Stimulated activated CD8-positive, alpha-beta memory T cell treated with anti-CD3 and anti-CD28 coated beads, Interleukin-15, amount 100 ng/mL, for 48 hours (primary cell): ENCODE measurements around the gene PDCD2.
"Not testable (repeated sequence)": the region's sequence is repeated elsewhere in the genome, so short reads cannot be mapped to it uniquely, and the experiment has no call there.

Experiments used
- DNase-seq, 2 donors: peaks; one replicate each; pipeline ENCODE4 v3.0.0-alpha.2; 2020; ENCODE audit warnings: low read depth in 2 of 2

PDCD2 gene

DNA sequence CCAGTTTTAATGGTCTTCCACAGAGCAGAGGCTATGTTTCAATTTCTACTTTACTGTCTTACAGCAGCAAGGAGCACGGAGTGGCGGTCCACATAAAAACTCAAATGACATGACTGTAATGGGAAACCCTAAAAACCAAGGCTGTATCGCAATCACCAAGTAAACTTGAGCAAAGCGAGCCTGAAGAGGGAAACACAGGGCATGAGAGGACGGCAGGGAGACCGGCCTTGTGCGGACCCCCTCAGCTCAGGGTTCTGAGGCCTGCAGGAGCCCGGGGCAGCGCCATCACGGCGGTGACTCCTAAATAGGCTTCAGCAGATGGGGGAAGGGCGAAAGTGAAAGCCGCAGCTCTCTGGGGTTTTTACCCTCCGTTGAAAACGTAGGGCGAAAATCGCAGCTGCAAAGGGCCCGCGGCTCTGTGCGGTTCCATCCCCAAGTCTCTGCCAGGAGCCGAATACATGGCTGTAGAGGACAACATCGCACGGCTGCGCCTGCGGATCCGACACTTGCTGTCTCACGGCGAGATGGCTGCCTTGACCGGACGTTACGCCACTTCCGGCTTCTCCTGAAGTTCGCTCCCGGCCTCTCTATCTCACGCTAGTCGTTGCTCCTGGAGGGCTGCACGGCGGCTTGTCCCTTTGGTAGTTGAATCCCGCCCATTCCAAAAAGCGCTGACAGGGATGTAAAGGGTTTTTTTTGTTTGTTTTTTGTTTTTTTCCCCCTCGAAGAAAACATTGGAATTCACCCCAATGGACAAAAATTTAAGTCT, 31.5 kb downstream of the PDCD2 start, which contains the start of gene PSMB1:
PSMB1 (minus strand) TSS at position 543 of the 769 bp plus-strand sequence; CDS start at position 478, 65 bp downstream.
- DNase-seq = peak; percentile 75 to 83

DNA sequence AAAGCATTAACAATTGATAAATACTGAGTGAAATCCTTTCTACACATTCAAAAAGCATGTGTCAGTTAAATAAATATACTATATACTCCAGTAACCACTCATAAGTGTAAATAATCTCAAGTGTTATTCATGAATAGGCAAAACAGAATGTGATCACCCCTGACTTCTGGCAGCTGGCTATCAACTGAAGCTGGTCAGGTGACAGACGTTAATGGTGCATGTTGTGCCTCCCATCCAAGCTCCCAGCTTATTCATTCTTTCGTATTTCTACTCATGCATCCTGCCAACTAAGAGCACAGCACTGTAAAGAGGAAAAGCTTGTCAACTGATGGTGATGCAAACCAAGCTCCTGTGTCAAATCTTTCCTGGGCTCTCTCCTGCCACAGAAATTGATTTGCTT, 39.0 kb downstream of the PDCD2 start:
- DNase-seq = no peak

DNA sequence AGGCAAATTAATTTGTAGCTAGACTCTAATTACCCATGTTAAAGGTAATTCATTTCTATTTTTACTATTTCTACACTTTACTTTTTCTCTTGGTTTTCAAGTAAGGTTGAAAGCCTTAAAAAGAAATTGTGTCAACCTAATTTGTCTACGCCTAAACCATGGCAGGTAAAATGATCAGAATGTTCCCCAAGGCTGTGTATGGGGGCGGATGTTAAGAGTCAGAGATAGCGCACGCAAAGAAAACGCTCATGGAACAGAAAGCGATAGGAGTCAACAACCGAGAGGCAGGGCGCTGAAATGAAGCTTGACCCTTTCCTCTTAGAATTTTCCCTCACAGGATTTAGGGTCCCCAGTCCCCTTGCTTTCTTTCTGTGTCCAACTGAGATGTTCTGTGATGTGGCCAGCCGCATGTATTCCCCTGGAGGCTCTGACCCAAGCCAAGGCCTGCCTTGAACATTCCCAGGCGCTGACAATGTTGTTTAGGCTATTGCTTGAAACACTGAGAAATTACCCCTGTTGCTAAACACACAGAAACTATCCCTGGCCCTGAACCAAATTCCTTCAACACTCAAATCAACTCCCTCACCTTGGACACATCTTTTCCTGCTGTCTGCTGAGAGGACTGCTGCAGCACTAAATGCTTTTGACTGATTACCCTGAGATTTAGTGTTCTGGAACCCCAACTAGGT, 42.3 kb downstream of the PDCD2 start:
- no peak for DNase-seq

DNA sequence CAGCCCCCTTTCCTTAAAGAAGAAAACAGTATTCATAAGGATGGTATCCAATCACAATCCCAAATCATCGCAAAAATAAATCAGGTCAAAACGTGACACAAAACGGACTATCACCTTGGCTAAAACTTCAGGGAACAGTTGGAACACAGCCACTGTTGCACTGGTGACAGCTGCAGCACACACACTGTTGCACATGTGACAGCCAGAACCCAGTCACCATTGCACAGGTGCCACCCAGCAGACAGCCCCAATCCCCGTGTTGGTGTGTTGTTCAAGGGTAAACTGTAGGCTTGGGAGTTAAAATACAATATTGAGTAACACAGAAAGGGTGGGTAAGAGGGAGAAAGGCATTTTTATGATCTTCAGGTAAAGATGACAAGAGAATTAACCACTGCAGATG, 47.1 kb downstream of the PDCD2 start:
- no peak for DNase-seq

DNA sequence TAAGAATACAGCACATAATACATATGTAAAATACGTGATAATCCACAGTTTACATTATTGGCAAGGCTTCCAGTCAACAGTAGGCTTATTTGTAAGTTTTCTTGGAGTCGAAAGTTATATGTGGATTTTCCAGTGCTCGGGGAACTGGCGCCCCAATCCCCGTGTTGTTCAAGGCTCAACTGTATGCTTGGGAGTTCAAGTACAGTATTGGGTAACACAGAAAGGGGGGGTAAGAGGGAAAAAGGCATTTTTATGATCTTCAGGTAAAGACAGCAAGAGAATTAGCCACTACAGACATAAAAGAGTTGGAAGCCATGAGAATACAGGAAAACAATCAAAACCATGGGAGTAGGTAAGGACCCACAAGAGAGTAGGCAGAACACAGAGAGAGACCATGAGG, 47.8 kb downstream of the PDCD2 start:
- DNase-seq = no peak

DNA sequence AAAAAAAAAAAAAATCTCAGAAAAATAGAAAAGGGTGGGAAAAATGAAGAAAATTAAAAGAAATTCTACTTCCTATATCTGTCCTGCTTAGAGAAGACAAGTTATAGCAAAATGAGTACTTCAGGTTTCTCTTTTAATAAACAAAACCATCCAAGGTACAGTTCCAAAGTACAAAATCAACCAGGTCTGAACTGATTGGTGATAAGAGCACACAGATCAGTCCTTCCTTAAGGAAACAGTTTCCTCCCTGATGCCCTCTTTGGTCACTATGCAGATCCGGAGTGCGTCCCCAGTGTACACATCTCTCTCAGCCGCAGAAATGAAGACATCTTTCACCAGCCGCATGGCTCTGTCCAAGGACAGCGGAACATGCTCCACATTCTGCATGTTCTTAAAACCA, 49.4 kb downstream of the PDCD2 start:
- no peak for DNase-seq

DNA sequence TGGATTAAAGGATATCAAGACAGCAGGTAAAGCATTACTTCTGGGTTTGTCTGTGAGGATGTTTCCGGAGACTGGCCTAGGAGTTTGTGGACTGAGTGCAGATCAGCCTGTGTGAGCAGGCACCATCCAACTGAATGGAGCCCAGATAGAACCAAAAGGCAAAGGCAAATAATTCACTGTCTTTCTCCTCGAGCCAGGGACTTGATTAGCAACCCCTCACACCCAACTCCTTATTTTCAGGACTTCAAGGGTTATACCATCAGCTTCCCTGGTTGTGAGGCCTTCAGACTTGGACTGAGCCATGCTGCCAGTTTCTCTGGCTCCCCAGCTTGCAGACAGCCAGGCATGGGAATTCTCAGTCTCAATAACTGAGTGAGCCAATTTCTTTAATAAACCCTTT, 50.6 kb downstream of the PDCD2 start:
- DNase-seq = no peak

DNA sequence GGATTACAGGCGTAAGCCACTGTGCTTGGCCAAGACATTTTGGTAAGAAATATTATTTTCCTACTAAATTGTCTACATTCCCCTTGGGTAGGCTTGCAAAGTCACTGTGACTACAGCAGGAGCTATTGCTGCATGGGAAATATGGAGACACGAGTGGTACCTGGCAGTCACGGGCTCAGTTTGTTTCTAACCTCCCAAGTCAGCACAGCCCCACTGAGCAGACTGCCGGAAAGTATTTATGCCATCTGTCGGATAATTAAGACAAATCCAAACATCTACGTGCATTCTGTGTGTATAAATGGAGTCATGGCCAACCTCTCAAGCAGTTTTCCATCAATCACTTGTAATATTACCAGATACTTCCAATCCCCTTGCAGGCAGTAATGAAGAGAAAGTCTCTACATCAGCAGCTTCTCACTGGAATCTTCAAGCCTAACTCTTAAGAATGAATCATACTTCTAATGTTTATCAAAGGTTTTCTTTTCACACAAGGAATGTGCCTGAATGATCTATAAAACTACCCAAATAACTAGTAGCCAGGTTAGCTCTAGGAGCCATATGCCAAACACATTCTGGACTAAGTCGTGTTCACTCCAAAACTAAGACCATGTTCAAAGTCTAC, 51.5 kb downstream of the PDCD2 start:
- DNase-seq = no peak

DNA sequence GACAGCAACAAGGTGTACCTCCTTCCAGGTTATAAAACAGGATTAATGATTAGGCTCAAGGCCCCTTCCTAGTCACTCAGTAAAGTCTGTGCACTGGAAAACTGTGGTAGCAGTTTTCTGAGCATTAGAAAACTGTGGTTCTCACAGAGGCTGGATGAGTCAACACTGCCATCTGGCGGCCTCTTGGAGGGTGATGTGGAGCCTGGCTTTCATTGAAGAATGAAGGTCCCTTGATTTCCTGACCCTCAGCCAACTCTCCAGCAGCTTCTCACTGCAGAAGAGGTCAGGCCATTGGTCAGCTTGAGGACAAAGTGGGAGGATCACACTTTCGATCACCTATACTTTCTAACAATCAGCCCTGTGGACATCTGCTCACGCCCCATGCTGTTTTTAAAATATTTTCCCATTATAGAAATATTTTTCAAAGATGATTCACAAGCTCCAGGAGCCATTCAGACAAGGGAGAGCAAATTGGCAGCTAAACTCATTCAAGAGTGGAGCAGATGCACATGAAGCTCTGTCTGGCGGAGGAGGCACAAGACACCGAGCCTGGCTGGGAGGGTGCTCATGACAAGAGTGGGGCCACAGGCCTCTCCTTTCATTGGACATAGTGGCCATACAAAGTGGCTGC, 54.5 kb downstream of the PDCD2 start:
- DNase-seq = peak; percentile 25 to 28

DNA sequence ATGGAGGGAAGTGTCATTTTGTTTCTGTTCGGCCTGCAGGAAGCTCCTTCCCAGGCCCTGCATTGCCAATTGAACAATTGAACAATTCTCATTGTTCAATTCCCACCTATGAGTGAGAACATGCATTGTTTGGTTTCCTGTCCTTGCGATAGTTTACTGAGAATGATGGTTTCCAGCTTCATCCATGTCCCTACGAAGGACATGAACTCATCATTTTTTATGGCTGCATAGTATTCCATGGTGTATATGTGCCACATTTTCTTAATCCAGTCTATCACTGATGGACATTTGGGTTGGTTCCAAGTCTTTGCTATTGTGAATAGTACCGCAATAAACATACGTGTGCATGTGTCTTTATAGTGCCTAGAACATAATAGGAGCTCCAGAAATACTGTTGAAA, 56.4 kb downstream of the PDCD2 start:
- not testable (repeated sequence) for DNase-seq

DNA sequence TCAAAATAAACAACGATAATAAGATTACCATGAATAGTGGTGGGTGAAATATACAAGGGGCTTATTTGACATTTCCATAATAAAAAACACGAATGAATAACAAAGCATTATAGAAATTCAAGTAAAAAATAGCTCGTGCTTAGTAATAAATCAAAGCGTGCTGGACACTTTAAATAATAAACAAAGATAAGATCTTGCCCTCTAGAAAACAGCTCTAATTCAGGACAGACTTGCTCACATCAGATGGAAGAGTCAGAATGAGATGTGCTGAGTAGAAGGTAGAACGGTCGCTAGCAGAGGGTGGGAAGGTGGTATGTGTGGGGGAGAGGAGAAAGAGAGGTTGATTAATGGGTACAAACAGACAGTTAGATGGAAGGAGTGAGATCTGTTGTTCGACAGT, 58.6 kb downstream of the PDCD2 start:
- DNase-seq = no peak
